NCI-H524 (cell line): ENCODE data around the gene FPR1.

Experiments
- DNase-seq, 2 experiments: peaks; one replicate each; lab custom pipeline; 2025; lab: John Stamatoyannopoulos, UW

FPR1 gene

GRCh38 chr19:51704626-51705025, 47.1 kb downstream of the FPR1 start:
- no peak for DNase-seq

DNA sequence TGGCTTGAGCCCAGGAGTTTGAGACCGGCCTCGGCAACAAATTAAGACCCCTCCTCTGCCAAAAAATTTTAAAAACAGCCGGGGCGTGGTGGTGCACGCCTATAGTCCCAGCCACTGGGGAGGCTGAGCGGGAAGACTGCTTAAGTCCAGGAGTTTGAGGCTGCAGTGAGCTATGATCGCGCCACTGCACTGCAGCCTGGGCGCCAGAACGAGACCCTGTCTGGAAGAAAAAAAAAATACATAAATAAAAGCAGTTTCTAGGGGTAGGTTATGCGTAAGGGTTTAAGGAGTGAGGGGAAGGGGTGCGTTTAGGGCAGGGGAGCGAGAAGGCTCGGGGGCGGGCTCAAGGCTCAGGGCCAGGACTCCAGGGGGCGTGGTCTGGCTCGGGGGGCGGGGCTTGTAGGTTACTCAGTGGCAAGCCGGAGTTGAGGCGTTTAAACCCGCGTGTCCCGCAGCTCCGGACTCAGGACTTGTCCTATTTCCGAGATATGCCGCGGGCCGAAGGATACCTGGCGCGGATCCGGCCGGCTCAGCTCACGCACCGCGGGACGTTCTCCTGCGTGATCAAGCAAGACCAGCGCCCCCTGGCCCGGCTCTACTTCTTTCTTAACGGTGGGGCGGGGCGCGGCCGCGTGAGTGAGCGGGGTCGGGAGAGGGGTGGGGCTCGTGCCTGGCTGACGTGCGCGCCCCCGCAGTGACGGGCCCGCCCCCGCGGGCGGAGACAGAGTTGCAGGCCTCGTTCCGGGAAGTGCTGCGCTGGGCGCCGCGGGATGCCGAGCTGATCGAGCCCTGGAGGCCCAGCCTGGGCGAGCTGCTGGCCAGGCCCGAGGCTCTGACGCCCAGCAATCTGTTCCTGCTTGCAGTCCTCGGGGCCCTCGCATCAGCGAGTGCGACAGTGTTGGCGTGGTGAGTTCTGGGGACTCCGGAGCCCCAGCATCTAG, 47.8 kb downstream of the FPR1 start:
- no peak for DNase-seq

DNA sequence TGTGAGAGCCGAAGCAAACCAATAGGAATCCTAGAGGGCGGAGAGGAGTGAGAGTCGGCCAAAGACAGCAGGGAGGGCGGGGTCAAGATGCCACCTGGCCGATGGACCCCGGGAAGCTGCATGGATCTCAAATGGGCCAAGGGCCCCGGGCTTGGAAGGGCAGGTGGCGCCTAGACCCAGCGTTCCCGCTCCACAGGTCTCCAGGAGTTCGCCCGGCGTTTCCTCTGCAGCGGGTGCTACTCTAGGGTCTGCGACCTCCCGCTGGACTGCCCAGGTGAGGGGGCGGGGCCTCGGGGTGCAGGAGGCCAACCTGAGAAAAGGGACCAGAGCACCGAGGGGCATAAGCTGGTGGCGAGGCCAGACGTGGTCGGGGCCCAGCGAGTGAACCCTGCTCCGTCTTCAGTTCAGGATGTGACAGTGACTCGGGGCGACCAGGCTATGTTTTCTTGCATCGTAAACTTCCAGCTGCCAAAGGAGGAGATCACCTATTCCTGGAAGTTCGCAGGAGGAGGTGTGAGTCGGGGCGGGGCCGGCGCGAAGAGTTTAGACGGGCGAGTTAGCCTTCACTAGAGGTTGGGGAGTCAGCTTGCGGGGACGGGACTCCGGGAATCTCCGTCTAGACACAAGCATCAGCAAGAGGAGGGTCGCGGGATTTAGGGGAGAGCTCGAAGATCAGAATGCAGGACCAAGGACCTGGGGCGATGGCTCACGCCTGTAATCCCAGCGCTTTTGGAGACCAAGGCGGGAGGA, 48.7 kb downstream of the FPR1 start:
- DNase-seq: no peak

- DNase-seq: no peak
Measured at GRCh38 chr19:51702103-51702824, 49.4 kb downstream of the FPR1 start.

GRCh38 chr19:51701468-51702100, 50.1 kb downstream of the FPR1 start:
- DNase-seq: no peak

GRCh38 chr19:51699170-51699569, 52.5 kb downstream of the FPR1 start:
- DNase-seq: no peak

DNA sequence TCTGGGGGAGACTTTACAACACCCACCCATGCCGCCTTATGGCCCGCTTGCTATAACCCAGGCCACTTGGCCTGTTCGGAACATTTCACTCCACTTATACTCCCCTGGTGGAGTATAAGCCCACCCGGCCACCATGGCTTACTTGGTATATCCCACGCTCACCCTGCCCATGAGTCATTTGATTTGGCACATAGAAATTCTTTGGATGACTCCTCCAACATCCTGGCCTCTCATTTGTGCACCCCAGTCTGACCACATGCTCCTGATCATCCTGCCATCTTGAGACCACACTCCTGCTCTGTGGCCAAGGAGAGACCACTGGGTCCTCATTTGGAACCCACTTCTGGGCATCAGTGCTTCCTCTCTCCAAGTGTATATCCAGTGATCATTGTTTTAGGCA, 53.4 kb downstream of the FPR1 start:
- DNase-seq: no peak

- no peak for DNase-seq
Measured at GRCh38 chr19:51697169-51697776, 54.4 kb downstream of the FPR1 start.

DNA sequence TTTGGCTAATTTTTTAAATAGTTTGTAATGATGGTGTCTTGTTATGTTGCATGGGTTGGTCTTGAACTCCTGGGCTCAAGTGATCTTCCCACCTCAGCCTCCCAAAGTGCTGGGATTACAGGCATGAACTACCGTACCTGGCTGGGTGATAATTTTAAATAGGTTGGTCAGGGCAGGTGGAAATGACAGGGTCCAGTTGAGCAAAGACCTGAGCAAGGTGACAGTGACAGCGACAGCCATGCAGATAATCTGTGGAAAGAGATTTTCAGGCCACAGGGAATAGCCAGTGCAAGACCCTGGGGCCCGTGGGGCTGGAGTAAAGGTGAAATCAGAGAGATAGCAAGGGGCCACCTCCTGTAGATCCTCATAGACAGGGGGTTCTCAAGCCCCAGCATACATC, 55.1 kb downstream of the FPR1 start:
- DNase-seq: no peak
